NCI-H2227 (cell line): Measurements from ENCODE around the gene SCAMP1.

Experiments used
- DNase-seq: peaks from one replicate; lab custom pipeline; 2025; ENCODE audit not compliant: unreplicated experiment; lab: John Stamatoyannopoulos, UW

Gene SCAMP1

DNA sequence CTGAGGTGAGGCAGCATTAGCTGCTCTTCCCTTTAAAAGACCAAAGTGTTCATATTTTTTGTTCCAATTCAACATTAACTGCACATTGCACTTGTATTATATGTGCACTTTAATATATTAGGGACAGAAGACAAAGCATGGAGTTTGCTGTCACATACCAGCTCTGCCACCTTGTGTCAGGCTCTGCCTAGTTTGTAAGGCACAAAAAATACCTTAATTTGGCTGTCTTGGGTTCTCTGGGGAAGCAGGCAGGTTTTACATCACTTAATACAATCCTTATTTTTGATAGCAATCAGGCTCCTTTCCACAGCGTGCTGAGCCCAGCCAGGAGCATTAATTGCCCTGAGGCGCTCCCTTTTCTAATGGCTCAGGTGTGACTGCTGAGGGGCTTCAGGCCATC is 131.8 kb downstream of the SCAMP1 start:
- DNase-seq, result no peak

DNA sequence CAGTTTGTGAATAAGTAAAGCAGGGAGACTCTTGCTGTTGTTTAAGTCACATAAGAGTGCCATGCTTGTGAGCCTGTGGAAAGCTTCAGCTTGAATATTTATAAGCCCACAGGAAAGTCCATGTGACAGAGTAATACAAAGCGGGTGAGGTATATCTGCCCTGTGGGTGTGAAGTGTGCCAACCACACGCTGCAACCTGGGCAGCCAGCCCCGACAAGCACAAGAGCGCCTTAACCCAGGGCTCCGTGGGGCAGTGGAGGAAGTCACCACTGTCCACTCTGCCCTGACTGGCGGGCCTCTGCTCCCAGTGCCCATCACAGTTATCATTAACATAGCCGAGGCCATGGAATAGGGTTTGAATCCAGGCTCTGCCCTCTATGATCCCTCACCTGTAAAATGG is 132.2 kb downstream of the SCAMP1 start:
- DNase-seq, result no peak

DNA sequence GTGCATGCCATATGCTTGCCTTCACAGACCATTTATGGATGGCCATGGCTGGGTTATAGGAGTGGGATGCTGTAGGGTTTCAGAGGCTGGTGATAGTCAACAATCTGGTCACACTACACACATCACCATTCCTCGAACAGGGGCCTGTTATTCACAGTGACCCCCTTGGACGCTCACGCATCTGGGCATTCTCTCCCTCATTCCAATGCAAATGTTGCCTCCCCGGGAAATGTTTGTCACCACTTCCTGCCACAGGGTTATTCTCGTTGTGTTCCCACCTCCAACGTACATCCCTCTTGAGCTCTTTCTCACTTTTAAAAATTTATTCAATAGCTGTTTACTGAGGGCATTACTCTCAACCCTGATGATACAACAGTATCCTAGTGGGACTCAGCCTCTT is 135.4 kb downstream of the SCAMP1 start:
- DNase-seq, result no peak

DNA sequence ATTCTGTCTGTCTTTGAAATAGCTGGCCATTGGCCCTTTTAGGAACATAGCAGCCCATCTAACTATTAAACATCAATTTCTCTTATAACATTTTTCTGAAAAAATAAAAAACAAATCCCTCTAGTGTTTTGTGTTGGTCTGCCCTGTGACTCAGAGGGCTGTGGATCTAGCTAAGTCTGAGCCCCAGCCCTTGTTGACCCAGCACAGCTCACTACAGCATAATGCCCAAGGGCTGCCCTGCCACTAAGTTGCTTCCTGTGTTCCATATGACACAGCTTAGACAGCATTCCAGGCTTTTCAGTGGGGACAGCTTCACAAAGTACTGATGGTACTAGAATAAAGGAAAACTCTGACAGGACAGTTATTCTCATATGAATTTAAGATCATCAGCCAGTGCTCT is 136.0 kb downstream of the SCAMP1 start:
- no peak for DNase-seq

DNA sequence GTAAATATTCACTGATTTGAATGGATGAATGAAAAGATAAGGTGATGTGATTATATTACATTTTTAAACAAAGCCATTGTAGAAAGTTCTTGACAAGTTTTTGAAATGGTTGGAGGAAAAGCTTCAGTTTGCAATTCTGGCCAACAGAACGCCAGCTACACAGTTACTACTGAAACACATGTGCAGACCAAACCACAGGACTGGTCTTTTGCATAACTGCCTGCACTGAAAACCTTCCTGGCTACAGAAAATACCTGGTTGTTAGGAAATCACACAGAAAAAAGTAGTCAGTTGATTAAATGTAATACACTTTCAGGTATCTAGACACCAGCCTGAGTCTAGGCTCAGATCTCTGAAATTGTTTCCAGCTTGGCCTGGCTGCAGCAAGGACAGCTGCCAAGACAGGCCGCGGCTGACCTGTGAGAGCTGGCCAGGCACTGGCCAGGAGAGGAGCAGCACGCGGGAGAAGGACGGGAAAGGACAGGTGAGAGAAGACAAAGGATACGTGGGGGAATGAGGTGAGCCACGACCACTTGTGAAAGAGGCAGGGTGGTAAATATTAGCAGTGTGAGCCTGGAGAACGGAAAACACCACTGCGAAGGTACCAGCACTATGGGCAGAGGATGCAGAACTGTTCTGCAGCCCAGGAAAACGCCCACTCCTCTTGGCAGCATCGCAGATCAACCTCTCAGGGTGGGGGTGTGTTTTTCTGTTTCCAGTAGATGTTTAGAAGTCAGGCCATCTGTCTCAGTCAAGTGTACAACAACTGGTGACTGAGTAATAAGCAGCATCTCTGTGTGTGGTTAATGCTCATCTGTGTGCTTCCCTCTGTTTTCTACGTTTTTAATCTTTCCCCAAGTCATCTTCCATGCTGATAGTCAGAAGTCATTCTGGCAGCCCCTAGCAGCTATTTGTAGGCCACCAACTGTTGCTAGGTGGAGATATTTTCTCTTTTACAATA is 137.4 kb downstream of the SCAMP1 start:
- DNase-seq, result no peak

DNA sequence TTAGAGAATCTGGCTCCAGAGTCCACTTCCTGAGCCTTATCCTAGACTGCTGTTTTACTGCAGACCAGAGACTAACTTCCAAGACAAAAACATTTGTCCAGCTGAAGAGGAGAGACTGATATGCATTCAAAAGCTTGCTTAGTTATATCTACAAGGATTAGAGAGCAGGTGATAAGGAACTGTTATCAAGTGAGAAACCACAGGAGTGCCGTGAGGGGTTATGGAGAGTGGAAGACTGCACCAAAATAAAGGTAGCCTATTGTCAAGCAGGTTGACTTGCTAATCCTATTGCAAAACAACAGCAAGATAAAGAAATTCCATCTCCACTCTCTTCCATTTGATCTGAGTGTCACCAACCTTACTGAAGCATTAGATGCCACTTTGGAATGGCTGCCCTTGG is 139.1 kb downstream of the SCAMP1 start:
- DNase-seq, result no peak

DNA sequence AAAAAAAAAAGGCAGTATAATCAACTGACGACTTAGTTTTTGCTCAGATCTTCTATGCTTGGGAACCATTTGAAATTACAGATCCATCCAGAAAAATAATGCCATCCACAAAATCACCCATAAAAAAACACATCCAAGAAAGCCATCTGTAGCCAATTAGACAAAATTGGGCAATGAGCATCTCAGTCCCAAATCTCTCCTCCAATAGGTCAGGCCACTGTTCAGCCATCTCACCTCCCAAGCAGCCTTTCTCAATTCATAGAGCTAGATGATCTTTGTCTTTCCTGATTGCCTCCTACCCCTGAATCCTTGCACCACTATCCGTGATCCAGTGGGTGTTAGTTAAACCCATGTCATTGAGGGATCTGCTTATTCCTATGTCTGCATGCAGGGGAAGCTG is 139.6 kb downstream of the SCAMP1 start:
- DNase-seq, result no peak

DNA sequence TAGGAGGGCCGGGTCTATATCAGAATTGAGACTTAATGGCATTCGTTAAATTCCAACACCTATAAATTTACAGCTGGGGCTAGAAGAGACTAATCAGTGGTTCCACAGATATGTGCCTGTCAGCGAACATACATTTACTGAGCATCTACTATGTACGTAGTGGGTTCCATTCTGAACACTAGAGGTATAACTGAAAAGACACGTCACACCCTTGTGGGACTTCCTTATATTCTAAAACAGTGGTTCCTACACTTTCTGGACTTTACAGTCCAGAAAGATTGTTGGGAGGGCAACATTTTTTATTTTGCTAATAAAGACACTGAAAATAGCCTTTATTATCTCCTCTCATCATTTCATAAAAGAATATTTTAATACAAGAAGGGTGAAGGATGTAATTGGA is 140.5 kb downstream of the SCAMP1 start:
- DNase-seq, result no peak

DNA sequence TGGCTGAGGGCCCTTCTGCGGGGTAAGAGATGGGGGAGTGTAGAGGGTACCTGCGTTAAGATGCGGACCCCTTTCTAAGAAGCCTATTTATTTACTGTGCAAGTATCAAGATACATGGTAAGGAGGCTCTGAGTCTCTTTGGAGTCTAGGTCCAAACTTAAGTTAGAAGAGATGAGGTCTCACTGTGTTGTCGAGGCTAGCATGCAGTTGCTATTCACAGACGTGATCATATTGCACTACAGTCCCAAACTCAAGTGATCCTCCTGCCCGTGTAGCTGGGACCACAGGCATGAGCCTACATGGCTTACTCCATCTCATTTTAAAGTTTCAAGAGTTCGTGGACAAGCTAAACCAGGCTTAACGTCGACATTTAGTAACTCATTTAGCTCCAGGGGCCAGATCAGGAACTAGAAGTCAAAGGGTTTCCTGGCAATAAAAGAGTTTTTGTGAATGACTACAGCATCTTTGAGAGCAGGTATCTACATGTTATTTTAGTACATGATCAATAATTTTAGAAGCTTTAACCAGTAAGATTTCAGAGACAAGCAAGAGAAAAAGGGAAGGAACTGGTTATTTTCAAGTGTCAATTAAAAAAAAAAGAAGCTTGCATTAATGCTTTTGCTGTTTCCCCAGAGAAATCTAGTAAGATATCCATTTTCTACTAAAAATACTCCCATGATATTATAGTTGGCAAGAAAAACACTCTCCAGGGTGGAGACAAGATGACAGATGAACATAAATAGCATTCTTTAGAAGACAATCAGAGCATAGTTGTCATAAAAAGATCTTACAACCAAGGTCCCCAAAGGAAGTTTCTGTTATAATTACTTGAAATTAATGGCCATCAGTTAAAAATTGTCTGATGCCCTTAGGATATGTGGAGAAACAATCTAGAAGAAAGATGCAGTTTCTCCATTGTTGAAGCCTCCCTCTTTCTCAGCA is 141.3 kb downstream of the SCAMP1 start:
- no peak for DNase-seq

DNA sequence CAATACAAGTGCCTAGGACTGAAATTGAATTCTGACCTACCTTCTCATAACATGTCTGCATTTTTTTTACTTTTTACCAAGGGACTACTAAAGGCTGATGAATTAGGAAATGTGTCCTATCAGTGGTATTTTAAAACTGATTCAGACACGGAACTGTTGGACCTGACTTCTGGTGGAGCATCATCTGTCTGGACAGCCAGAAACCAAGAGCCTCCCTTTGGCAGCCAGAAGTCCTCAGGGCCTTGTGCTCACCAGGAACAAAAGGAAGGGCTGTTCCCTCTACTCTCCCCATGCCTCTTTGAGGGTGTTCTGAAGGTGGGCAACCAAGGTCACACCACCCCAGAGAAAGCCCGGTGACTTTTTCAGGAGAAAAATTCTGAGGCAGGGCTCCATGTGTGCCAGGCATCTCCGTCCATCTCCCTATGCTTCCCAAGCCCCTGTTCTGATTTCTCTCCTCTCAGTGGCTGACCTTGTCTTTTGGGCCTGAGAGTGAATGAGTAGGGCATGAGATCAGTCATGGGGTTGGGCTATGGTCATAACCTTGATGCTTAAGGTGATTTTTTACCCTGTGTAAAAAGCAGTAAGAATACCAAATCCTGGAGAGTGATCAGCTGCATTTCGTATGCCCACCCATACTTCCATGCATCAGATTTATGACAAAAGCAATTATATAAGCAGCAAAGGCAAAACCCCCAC is 143.7 kb downstream of the SCAMP1 start:
- no peak for DNase-seq

DNA sequence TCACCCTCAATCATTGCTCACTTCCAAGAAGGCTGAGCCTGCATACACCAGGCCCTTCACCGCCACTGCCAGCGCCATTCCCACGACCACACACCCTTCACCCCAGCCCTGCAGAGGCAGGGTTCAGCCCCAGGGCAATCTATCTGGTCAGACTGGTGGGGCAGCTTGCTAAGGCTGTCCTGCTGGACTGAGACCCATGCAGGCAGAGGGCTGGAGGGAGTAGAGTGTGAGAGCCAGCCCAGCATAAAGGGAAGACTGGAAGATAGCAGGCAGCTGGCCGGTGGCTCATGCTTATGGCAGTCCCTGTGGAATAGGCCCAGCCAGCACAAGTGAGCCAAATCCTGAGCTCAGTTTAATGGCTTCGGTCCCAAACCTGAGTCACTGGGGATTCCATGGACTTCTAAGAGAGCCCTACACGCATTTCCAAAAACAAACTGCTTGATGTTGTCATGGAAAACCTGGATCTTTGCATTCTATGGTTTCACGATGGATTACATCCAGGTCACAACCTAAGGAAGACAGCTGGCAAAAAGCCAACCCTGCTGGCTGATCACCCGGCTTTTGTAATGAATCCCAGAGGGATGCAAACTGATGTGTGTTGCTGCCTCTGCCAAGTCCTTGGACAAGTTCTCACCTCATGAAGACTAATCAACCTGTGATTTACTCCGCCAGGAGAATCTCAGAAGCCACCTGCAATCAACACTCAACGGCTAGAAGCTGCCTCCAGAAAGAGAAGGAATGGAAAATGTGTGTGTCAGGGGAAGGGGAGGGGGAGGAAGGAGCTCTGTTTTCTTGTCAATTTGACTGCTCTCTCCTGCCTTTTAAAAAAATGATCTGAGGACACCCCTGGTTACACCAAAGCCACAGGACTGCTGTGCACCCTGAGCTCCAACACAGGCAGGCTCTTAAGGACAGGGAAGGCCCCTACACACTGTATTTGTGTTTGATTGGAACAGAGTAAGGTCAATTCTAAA is 144.6 kb downstream of the SCAMP1 start:
- peak; percentile 4 for DNase-seq

DNA sequence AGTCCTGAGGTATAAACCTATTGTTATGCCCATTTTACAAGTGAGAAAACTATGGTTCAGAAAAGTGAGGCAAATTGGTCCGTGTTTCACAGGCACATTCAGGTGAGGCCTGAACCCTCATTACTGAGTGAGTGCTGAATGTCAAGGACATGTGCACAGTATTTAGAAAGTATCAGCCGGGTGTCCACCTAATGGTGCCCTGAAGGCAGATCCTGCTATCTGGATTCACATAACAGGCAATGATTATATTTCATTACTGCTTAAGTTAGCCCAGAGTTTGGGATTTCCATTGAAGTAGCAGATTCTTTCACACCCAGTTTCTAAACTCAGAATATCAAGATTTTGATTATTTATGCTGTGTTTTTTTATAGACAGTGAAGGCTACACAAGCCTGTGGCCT is 145.4 kb downstream of the SCAMP1 start:
- DNase-seq, result no peak

DNA sequence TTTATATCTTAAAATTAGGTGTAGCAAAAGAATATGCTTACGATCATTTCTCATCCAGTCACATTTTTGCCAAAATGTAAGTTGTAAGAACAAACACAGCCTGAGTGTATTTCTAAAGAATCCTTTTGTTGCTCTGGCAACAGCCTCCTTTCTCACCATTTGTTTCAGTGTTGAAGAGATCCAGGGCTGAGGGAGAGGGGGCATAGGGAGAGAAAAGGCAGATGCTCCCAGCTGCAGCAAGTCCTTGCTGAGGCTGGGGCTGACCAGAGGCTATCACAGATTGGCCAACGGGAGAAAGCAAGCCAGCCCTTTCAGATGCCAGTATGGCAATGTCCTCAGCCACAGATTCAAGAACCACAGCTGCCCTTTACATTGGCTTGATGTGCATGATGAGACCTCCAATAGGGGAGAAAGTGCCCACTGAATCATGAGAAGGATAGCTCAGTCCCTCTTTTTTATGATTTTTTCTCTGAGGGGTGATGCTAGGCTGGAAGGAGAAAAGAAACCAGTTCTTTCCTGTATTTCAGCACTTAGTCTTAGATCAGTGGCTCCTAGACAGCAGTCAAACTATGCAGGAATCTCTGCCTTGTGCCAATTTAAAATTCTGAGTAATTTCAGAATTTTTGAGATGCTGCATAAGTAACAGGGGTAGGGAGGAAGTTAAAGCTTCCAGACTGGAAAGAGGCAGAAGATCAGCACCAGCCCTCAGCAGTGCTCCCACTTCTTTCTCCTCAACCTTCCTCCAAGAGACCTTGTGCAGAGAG is 146.0 kb downstream of the SCAMP1 start:
- no peak for DNase-seq

DNA sequence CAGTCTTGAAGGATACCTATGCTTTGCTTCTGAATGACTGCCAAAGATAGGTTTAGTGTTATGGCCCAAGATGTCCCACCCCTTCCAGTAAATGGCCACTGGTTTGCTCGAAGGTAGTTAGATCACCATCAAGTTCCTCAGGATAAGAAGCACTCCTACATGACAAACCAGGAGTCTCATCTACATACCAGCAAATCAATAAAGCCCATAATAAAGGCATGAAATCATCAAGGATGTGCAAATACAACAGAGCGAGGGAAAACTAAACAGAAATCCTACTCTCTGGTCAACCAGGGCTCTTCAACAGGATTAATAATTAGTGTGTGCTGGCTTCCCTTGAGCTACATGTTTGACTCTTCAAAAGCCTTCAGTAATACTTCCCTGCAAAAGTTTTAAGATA is 147.1 kb downstream of the SCAMP1 start:
- no peak for DNase-seq

DNA sequence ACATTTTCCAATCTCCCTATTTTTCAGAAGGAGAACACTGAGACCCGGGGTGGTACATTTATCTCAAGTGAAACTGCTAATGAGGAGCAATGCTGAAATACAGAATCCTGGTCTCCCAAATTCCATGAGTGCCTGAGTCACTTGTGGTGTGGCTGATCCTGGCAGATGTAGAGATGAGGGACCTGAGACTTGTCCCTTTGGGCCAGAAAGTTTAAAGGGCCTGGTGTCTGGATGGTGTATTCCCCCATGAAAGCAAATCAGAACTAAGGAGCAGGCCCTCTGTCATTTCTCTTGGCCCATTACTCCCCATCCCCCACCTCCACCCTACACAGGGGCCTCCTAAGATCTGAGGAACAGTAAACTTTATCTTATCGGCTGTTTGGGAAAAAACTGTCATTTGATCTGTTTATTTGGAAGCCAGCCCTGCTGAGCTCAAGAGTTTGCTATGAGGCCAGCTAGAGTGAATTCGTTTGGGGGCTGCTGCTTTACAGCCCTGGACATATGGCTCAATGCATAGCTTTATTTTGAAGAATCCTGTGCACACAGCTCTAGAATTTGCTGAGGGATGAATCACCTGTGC is 147.9 kb downstream of the SCAMP1 start:
- no peak for DNase-seq

DNA sequence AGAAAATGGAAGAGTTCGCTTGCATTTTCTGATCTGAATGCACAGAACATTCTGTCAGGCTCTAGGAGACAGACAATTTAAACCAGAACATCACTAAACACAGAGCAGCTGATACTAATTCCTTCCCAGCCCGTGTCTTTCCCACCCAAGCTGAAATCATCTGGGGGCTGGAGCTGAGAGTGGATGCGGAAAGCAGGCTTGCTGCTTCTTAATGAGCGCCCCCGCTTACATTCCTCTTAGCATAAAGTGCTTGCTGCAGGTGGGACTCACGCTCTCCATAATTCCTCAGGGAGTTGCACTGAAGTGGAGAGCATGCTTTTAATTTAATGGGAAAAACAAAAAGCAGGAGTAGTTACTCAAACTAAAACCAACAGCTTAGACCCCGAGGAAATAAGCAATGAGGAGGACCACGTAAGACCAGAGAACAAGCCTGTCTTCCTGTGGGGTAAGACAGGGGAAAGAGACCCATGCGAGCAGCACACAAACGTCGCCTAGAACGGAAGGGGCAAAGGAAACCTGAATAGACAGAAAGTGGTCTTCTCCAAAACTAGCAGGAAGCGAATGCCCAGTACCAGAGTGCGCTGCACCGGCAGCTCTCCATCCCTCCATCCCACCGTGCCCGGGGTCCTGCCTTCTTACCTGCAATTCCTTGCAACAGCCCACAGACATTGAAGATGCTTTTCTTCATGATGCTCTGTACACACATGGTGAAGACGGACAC is 148.9 kb downstream of the SCAMP1 start:
- no peak for DNase-seq

DNA sequence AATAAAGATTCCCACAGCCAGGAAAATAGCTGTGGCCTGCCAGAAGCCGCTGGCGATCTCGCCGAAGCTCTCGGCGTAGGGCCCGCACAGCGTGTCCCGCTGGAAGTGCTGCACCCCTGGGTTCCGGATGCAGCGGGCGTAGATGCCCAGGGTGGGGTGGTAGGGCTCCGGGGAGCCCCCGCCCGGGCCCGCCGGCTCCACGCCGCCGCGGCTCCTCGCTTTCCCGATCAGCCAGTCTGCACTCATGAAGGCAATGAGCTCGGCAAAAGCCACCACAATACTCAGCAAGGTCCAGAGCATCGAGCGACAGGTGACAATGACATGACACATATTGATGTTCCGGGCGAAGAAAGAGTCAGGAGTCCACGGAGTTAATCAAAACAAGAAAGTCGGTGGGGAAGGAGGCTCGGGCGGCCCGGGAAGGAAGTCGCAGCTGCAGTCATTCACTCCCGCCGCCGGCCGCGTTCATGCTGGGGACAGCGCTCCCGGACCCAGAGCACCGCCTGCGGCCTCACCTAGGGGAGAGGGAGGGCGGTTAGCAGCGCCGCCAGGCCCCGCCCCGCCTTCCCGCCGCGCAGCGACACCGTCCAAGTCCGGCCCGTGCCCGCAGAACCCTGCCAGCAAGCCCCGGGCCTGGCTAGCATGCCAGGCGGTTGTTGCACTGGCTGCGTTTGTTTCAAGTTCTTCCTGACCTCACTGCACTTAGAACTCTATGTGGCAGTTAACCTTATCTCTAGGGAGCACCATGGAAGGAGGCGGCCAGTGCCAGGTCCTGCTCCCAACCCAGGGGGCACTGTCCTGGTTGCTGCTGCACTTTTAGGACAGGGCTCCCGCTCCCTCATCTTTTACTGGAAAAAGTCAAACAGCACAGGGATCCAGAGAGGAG is 149.7 kb downstream of the SCAMP1 start:
- DNase-seq, result peak; percentile 16
